Retinal pigment epithelial cell (primary cell): Measurements from ENCODE around the gene ADARB2.

Experiments
- DNase-seq: peaks from one replicate; pipeline ENCODE4 v3.0.0-alpha.2; 2010; ENCODE audit warnings: low read depth
- H3K4me3 ChIP-seq: 2 replicates; pipeline ENCODE4 v1.5.1; 2011; ENCODE audit warnings: mild to moderate bottlenecking, low read length, control low read depth, moderate library complexity
- CTCF ChIP-seq: conservative IDR thresholded peaks from 2 replicates; pipeline ENCODE4 v1.5.1; 2011; ENCODE audit warnings: low read depth, low read length, control low read depth, inconsistent platforms

Gene ADARB2

GRCh38 chr10:1242975-1243374, 494.4 kb downstream of the ADARB2 start:
- no peak for TF ChIP-seq CTCF
- H3K4me3 ChIP-seq: no peak overlapping the region
- DNase-seq: no peak

GRCh38 chr10:1241973-1242935, 495.1 kb downstream of the ADARB2 start:
- H3K4me3 ChIP-seq: no peak overlapping the region
- no peak for DNase-seq
- TF ChIP-seq CTCF: no peak

- H3K4me3 ChIP-seq: no peak overlapping the region
- no peak for TF ChIP-seq CTCF
- DNase-seq: no peak
Observed at GRCh38 chr10:1241322-1241890, 495.9 kb downstream of the ADARB2 start.

GRCh38 chr10:1240341-1240775, 497.0 kb downstream of the ADARB2 start:
- DNase-seq: no peak
- H3K4me3 ChIP-seq: no peak overlapping the region

GRCh38 chr10:1233031-1233430, 504.3 kb downstream of the ADARB2 start:
- no peak for TF ChIP-seq CTCF
- no peak overlapping the region for H3K4me3 ChIP-seq
- DNase-seq: no peak

More at GRCh38 chr10:1240341-1240775, 497.0 kb downstream of the ADARB2 start:
- TF ChIP-seq CTCF: no peak

GRCh38 chr10:1232164-1232911, 505.0 kb downstream of the ADARB2 start:
- TF ChIP-seq CTCF: no peak
- no peak for DNase-seq
- H3K4me3 ChIP-seq: no peak overlapping the region
